ENCODE measurements around the gene SPARCL1.
"Not testable (repeated sequence)": the region's sequence is repeated elsewhere in the genome, so short reads cannot be mapped to it uniquely, and the experiment has no call there.

SPARCL1 gene

DNA sequence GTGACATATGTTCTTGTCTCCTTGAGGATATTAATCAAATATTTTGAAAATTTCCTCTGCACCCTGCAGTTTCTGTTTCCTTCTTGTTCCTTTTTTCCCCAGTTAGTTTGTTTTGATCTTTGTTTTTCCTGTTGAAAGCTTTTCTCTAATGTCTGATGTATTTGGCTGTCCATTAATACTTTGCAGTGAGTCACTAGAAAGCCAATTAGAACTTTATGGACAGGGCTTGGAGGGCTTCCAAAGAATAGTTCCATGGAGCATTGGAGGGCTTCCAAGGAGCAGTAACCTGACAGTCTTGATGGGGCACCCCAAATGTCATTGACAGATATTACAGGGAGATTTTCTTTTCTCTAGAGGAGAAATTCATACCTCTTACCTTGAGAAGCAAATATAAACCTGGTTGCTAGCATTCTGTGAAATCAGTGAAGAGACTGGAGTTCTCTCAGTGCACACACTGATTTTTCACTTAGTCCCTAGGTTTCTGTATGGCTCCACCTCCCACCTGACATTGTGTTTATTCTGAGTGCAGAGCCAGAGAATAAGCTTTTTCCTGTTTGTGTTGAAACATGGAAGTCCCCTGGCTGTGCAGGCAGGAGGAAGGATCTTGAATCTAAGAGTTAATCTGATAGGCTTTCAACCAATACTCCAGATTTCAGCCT lies 26.5 kb downstream of the SPARCL1 start:
- peak in 10 of 51 donors; percentile 5 to 49 (median 18) for DNase-seq

- DNase-seq = no peak
Observed at GRCh38 chr4:87500092-87500462, 29.1 kb downstream of the SPARCL1 start.

GRCh38 chr4:87499403-87500091 lies 29.6 kb downstream of the SPARCL1 start:
- no peak for DNase-seq

DNA sequence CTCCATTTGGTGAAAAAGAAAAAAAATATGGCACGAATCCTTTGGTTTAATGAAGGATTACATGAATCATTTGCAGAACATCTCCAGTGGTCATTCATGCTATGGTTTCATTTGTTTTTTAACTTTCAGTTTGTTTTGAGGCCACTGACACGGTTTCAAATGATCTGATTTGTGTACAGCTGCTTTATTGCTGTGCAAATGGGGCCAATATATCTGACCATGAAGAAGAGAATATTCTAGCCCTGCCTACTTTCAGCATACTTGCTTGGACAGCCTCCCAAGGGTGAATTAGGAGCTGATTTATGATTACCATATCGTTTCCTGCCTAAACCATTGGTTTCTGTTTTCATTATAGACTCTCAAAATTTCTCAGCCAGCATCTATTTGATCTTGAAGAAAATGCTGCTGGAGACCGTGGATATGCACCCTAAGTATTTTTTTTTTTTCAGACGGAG lies 30.7 kb downstream of the SPARCL1 start:
- DNase-seq = no peak

- DNase-seq = no peak
Observed at GRCh38 chr4:87497578-87497977, 31.6 kb downstream of the SPARCL1 start.

- no peak for DNase-seq
Observed at GRCh38 chr4:87497159-87497558, 32.0 kb downstream of the SPARCL1 start.

GRCh38 chr4:87493115-87493514 lies 36.1 kb downstream of the SPARCL1 start:
- DNase-seq = no peak

DNA sequence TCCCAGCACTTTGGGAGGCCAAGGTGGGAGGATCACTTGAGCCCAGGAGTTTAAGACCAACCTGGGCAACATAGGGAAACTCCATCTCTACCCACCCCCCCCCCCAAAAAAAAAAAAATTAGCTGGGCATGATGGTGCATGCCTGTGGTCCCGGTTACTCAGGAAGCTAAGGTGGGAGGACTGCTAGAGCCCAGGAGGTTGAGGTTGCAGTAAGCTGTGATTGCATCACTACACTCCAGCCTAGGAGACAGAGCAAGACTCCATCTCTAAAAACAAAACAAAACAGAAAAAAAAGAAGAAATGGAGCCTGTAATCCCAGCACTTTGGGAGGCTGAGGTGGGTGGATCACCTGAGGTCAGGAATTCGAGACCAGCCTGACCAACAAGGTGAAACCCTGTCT lies 37.3 kb downstream of the SPARCL1 start:
- DNase-seq = not testable (repeated sequence)

GRCh38 chr4:87491436-87491835 lies 37.7 kb downstream of the SPARCL1 start:
- no peak for DNase-seq

DNA sequence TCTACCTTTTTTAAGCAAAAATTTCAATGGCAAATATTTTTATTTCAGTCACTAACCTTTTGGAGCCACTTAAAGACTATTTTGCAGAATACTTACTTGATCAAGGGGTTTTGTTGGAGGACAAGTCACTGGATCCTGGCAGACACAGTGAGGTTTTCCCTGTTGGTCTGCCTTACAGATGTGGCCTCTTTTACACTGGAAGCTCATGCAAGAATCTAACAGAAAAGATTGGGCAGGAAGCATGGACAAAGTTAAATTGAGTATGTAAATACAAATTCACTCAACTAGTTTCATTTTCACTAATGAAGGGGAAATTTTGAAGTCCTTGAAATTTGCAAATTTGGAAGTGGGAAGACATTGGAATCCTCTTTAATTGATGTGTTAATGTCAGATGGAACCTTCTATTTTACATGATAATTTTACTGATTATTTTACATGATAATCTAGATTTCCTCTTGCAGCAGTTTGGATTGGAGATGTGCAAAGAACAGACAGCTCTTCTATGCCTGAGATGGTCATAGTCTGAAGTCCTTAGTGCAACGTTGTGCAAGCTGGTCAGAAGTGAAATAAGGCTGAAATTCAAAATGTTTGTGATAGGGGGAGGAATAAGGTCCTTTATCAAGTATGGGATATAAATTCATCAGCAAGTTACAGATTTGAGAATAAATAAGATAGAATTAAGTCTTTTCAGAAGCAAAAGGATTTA lies 38.4 kb downstream of the SPARCL1 start:
- no peak for DNase-seq

- no peak for DNase-seq
Observed at GRCh38 chr4:87489678-87490077, 39.5 kb downstream of the SPARCL1 start.

GRCh38 chr4:87488666-87489065 lies 40.5 kb downstream of the SPARCL1 start:
- DNase-seq = not testable (repeated sequence)

DNA sequence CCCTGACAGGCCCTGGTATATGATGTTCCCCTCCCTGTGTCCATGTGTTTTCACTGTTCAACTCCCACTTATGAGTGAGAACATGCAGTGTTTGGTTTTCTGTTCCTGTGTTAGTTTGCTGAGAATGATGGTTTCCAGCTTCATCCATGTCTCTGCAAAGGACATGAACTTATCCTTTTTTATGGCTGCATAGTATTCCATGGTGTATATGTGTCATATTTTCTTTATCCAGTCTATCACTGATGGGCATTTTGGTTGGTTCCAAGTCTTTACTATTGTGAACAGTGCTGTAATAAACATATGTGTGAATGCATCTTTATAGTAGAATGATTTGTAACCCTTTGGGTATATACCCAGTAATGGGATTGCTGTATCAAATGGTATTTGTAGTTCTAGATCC lies 45.9 kb downstream of the SPARCL1 start:
- not testable (repeated sequence) for DNase-seq

DNA sequence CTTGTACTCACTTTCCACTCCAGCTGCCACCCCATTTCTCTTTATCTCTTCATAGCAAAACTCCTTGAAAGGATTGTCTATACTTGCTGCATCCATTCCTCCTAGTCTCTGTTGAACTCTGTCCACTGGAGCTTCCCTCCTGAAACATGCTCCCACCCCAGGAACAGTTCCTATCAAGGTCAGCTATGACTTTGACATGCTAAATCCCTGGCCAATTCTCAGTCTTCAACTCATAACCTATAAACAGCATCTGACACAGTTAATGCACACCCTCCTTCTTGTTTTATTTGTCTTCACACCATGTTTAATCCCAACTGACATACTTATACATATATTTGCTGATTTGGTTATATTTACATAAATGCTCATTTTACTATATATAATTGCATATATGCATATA lies 47.8 kb downstream of the SPARCL1 start:
- DNase-seq = no peak

- no peak for DNase-seq
Observed at GRCh38 chr4:87478732-87479250, 50.4 kb downstream of the SPARCL1 start.

GRCh38 chr4:87476934-87477333 lies 52.2 kb downstream of the SPARCL1 start:
- DNase-seq = no peak

DNA sequence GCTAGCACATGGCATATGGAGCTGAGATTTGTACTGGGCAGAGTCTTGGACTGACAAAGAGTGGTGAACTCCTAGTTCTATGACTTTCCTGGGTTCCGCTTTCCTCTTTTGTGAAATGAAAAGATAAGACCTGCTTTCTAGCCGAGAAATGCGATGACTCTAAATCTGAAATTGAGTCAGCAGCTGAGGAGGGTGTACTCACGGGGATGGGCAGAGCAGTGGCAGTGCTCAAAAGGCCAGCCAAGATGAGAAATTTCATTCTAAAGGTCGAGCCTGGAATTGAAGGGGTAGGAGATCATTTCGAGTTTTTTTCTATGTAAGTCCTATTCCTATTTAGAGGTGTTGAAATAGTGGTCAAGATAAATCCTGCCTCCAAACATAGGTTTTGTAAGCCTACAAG lies 59.8 kb downstream of the SPARCL1 start:
- DNase-seq = no peak

GRCh38 chr4:87465739-87466366 lies 63.3 kb downstream of the SPARCL1 start:
- peak in 2 of 51 donors; percentile 7 to 37 for DNase-seq

- no peak for DNase-seq
Observed at GRCh38 chr4:87462102-87462501, 67.1 kb downstream of the SPARCL1 start.

DNA sequence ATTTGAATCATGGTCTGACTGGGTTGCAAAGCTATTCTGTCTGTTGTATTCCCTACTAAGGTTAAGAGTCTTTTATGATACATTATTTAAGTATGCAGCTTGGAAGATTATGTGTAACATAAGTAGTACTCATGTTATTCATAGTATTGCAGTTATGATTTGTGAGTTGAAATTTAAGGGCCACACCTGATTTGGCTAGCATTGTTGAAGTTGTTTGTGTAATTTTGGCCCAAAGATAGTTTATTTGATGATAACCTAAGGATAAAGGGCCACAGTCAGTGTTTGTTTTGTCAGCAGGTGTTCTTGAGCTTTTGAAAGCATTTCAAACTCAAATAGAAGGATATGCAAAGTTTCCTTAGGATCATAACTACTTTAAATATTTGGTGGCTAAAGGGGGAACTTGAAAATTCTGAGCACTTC lies 67.9 kb downstream of the SPARCL1 start:
- DNase-seq = no peak

GRCh38 chr4:87458913-87459312 lies 70.3 kb downstream of the SPARCL1 start:
- no peak for DNase-seq

- no peak for DNase-seq
Observed at GRCh38 chr4:87451537-87451936, 77.6 kb downstream of the SPARCL1 start.
